HG03575 (cell line): ENCODE measurements around the gene SYT12.
"Not testable (repeated sequence)": the region's sequence is repeated elsewhere in the genome, so short reads cannot be mapped to it uniquely, and the experiment has no call there.

Source experiments
- ATAC-seq: cut with Tn5 transposase; IDR thresholded peaks from one replicate; pipeline ENCODE4 v1.9.1; 2021; ENCODE audit not compliant: unreplicated experiment, insufficient number of reproducible peaks, low FRiP score; ENCODE audit errors: extremely low read depth

The SYT12 gene

DNA sequence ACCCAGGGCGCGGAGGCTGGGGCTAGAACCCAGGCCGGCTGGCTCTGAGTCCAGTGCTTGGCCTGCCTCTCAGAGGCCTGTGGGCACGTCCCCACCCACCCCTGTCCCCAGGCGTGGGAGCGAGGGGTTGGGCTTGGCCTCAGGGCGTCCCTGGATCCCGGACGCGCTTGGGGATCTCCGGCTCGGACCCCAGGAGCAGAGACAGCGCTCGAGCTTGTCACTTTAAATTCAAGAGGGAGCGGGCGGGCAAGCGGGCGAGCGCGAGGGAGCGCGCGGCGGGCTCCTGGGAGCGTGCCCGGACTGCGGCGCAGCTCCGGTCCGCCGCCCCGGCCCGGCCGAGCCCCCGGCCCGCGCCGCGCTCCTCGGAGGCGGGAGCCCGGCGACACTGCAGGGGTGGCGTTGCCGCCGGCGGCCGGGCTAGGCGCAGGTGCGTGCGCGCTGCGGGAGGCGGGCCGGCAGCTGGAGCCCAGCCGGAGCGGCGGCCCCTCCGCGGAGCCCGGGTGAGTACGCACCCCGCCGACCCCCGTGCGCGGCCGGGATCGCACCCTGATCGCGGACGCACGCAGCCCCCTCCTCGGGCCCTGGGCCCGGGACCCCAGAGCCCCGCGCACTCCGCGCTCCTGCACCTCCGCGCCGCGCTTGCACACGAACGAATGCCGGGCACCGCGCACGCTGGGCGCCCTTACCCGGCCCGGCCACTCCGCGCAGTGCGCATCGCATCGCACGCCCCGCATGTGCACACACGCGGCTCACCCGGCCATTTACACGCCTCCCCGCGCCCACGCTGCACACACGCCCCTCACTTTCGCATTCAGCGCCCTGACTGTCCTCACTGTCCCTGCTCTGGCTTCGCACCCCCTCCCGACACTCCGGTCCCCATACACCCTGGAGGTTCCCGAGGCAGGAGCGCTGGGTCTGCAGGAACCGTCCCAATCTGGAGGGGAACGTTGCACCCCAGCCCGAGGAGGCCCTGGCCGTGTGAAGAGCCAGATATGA lies at the start of gene SYT12:
Gene SYT12 (plus strand): TSS at position 174 of the 996 bp plus-strand sequence. CDS start 7,011 bp downstream, outside the sequence.
- ATAC-seq, result no peak

DNA sequence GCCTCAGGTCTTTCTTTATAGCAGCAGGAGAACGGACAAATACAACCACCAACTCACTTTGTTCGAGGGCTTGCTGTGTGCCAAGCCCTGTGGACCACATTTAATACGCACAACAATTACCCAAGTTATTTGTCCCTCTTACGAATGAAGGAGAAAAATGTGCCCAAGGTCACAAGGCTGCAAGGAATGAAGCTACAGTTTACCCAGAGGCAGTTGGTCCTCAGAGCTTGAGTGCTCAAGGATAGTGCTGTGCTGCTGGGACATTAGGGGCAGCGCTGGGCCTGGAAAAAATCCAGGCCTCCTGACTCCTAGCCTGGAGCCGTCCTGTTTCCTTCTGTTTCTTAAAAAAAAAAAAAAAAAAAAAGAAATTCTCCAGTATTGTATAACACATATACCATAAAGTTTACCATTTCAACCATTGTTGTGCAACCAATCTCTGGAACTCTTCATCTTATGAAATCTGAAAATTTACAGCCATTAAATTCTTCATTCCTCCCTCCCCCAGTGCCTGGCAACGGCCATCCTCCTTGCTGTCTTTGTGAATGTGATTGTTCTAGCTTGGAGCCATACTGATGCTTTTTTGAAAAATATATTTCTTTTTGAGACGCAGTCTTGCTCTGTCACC lies 48.9 kb upstream of the SYT12 start:
- no peak for ATAC-seq

DNA sequence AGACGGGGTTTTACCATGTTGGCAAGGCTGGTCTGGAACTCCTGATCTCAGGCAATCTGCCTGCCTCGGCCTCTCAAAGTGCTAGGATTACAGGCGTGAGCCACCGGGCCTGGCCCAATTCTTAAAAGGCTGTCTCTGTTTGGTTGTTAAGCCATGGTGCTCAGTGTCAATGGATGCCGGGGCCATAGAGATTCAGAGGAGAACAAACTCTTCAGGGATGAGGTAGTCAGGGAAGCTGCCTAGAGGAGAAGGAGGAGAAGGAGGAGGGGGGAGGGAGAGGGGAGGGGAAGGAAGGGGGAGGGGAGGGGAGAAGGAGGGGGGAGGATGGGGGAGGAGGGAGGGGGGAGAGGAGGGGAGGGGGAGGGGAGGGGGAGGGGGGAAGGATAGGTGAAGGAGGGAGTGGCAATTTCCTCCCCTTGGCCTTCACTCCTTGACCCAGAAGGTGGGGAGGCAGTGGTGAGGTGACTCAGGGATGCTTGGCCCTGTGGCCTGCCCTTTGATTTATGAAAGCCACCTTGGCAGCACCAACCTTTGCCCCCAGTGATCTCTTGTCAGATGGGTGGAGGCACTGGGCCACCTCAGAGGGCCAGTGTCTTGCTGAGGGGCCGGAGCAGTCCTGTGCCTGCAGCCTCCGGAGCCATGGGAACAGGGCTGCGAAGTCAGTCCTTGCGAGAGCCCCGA lies 48.1 kb upstream of the SYT12 start, which contains the start of gene C11orf86:
Gene C11orf86 (plus strand): TSS at position 581 of the 681 bp plus-strand sequence. CDS start 59 bp downstream, at position 640.
- no peak for ATAC-seq

DNA sequence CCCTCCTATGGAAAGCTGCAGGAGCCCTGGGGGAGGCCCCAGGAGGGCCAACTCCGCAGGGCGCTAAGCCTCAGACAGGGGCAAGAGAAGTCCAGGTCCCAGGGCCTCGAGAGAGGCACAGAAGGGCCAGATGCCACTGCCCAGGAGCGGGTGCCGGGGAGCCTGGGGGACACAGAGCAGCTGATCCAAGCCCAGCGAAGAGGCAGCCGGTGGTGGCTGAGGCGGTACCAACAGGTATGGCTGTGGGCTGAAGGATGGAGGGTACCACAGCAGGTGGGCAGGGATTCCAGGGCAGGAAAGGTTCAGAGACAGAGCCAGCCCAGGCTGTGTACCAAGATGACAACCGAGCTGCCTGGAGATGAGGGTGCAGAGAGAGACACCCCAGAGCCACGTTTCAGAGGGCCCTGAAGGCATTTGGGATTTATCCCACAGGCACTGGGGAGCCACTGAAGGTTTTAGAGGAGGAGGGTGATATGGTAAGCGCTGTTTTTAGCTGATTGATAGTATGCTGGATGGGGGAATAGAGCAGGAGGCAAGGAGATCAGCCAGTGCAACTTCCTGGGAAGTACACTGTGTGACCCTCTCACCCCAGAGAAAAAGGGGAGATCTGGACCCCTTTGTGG lies 47.4 kb upstream of the SYT12 start:
- no peak for ATAC-seq

- no peak for ATAC-seq
These were observed 46.9 kb upstream of the SYT12 start for GRCh38 chr11:66976028-66976467.

- ATAC-seq, result no peak
These were observed 46.0 kb upstream of the SYT12 start for GRCh38 chr11:66976925-66977324.

GRCh38 chr11:66978229-66978628 lies 44.7 kb upstream of the SYT12 start:
- no peak for ATAC-seq

DNA sequence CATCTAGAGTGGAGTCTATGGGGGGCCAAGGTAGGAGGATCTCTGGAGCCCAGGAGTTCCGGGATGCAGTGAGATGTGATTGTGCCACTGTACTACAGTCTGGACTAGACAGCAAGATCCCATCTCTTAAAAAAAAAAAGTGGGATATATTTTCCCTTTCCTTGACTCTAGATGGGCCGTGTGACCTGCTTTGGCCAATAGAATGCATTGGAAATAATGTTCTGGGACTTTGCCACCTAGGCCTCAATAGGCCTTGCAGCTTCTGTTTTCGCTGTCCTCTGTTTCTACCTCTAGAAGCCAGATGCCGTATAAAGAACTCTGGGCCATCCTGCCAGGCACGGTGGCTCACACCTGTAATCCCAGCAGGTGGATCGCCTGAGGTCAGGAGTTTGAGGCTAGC lies 44.2 kb upstream of the SYT12 start:
- no peak for ATAC-seq

- no peak for ATAC-seq
These were observed 43.5 kb upstream of the SYT12 start for GRCh38 chr11:66979336-66979980.

DNA sequence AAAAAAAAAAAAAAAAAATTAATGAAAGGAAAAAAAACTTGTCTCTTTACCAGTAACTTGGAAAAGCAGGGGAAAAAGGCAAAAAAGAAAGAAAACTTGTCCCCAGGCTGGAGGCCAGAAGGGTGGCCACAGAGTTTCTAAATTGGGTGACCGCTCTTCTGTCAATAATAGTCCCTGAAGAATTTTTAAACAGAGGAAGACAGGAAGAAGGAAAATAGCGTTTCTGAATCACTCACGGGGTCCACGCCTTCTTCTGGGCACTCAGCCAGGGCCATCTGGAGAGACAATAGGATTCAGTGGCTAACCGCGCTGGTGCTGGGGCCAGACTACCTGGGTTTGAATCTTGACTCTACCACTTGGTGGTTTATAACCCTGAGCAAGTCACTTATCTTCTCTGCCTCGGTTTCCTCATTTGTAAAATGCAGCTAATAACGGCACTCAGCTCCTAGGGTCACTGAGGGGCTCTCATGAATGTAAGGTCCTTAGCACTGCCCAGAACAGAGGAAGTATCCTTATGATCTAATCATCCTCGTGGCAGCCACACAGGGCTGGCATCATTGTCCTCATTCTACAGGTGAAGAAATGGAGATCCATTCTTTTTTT lies 40.9 kb upstream of the SYT12 start:
- ATAC-seq, result no peak

GRCh38 chr11:66983275-66983924 lies 39.5 kb upstream of the SYT12 start:
- ATAC-seq, result no peak

- ATAC-seq, result no peak
These were observed 37.3 kb upstream of the SYT12 start for GRCh38 chr11:66985508-66986177.

DNA sequence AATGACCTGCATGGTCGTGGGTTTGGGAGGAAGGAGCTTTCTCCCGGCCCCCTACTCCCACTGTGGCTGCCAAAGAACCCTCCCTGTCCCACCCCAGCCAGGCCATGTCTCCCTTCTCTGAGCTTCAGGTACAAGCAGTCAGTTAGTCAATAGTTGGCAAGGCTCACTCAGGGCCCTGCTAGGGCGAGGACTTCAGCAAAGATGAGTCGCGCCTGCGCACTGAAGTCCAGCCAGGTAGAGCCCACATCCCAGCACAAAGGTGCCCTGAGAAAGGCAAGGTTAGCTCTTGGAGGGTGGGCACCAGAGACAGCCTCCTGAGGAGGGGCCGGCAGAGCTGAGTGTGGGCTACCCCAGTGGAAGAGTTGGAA lies 36.8 kb upstream of the SYT12 start:
- no peak for ATAC-seq

- ATAC-seq, result no peak
These were observed 35.7 kb upstream of the SYT12 start for GRCh38 chr11:66987158-66987620.

- no peak for ATAC-seq
These were observed 34.9 kb upstream of the SYT12 start for GRCh38 chr11:66987924-66988637.

- not testable (repeated sequence) for ATAC-seq
These were observed 34.2 kb upstream of the SYT12 start for GRCh38 chr11:66988741-66989140.

DNA sequence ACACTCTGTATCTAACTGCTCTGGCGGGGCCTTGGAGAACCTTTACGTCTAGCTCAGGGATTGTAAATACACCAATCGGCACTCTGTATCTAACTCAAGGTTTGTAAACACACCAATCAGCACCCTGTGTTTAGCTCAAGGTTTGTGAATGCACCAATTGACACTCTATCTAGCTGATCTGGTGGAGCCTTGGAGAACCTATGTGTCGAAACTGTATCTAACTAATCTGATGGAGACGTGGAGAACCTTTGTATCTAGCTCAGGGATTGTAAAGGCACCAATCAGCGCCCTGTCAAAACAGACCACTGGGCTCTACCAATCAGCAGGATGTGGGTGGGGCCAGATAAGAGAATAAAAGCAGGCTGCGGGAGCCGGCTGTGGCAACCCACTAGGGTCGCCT lies 33.6 kb upstream of the SYT12 start:
- ATAC-seq, result not testable (repeated sequence)
